ENCODE results near the gene STAMBP. TPM values are rescaled to one million over a fixed set of nuclear protein-coding genes. Genes with fewer than 3 reads are reported as not detected.

The STAMBP gene
- total and polyA plus RNA-seq, 4 donors, result 10.2 to 27.1 (median 15.9) TPM

GRCh38 chr2:73859721-73860586 lies 31.2 kb downstream of the STAMBP start:
- peaks cover 8 to 61% (median 46%) of the 10 kb centered on the region in 4 donors for H3K36me3 ChIP-seq (ENCODE audit: control insufficient read depth in 4 of 4, insufficient read depth in 3 of 4, low read depth in 1 of 4, low read length in 3 of 4)
- no peaks in the 10 kb centered on the region for H3K4me1 ChIP-seq (ENCODE audit: control insufficient read depth in 4 of 4, insufficient read depth in 4 of 4, low read length in 3 of 4)
- H3K9ac ChIP-seq (ENCODE audit: low read depth in 1 of 2, low read length in 2 of 2), result no peak overlapping the region
- DNase-seq (ENCODE audit: low spot score), result no peak
- H3K4me3 ChIP-seq (ENCODE audit: low read depth in 1 of 3, low read length in 3 of 3), result no peak overlapping the region
- TF ChIP-seq JUND (IDR thresholded peaks at IDR 0.05), result no peak
- no peak for TF ChIP-seq CTCF (IDR thresholded peaks at IDR 0.05; ENCODE audit: low read depth, low read length, missing input control)
- no peak for TF ChIP-seq ZBTB33 (IDR thresholded peaks at IDR 0.05)
- TF ChIP-seq HNF4A (conservative IDR thresholded peaks at IDR 0.05), result no peak
- no peak for TF ChIP-seq GABPA (IDR thresholded peaks at IDR 0.05 in 1 of 2, conservative IDR thresholded peaks at IDR 0.05 in 1 of 2)
- TF ChIP-seq RAD21 (IDR thresholded peaks at IDR 0.05), result no peak
- no peak for TF ChIP-seq TAF1 (conservative IDR thresholded peaks at IDR 0.05)
- TF ChIP-seq EGR1 (IDR thresholded peaks at IDR 0.05; ENCODE audit: low read depth in 2 of 2), result no peak
- no peak for TF ChIP-seq MAX (IDR thresholded peaks at IDR 0.05)
- TF ChIP-seq REST (IDR thresholded peaks at IDR 0.05), result no peak
- no peak for TF ChIP-seq NR2F2 (IDR thresholded peaks at IDR 0.05)
- TF ChIP-seq ATF3 (IDR thresholded peaks at IDR 0.05), result no peak
- TF ChIP-seq RXRA (IDR thresholded peaks at IDR 0.05), result no peak
- no peak for TF ChIP-seq FOXA1 (IDR thresholded peaks at IDR 0.05)
- TF ChIP-seq SP1 (IDR thresholded peaks at IDR 0.05), result no peak
- TF ChIP-seq HNF4G (IDR thresholded peaks at IDR 0.05), result no peak
- no peak for TF ChIP-seq FOXA2 (IDR thresholded peaks at IDR 0.05)
- TF ChIP-seq YY1 (IDR thresholded peaks at IDR 0.05), result no peak
- H3K27ac ChIP-seq (ENCODE audit: low read depth in 1 of 2, low read length in 2 of 2), result no peak overlapping the region
- WGBS, result 95% methylated on average over 6 of the region's 6 CpGs
- no peaks in the 10 kb centered on the region for H3K9me3 ChIP-seq (ENCODE audit: control insufficient read depth in 4 of 4, low read length in 3 of 4)
- no peaks in the 10 kb centered on the region for H3K27me3 ChIP-seq (ENCODE audit: control insufficient read depth in 4 of 4, insufficient read depth in 4 of 4, low read length in 3 of 4)
